ENCODE data around the gene FBXO31.
A peak's percentile ranks its signal among the peaks of the same experiment; 100 is the strongest.

- TF ChIP-seq, protein P1, sequence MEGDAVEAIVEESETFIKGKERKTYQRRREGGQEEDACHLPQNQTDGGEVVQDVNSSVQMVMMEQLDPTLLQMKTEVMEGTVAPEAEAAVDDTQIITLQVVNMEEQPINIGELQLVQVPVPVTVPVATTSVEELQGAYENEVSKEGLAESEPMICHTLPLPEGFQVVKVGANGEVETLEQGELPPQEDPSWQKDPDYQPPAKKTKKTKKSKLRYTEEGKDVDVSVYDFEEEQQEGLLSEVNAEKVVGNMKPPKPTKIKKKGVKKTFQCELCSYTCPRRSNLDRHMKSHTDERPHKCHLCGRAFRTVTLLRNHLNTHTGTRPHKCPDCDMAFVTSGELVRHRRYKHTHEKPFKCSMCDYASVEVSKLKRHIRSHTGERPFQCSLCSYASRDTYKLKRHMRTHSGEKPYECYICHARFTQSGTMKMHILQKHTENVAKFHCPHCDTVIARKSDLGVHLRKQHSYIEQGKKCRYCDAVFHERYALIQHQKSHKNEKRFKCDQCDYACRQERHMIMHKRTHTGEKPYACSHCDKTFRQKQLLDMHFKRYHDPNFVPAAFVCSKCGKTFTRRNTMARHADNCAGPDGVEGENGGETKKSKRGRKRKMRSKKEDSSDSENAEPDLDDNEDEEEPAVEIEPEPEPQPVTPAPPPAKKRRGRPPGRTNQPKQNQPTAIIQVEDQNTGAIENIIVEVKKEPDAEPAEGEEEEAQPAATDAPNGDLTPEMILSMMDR (IDR thresholded peaks at IDR 0.05; ENCODE audit: control extremely low read depth in 1 of 3, insufficient read depth in 1 of 3, low read depth in 1 of 3, low read length in 3 of 3): no peak
- TF ChIP-seq, protein P2, sequence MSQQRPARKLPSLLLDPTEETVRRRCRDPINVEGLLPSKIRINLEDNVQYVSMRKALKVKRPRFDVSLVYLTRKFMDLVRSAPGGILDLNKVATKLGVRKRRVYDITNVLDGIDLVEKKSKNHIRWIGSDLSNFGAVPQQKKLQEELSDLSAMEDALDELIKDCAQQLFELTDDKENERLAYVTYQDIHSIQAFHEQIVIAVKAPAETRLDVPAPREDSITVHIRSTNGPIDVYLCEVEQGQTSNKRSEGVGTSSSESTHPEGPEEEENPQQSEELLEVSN (IDR thresholded peaks at IDR 0.05): peak; percentile 44
- TF ChIP-seq KDM1A (IDR thresholded peaks at IDR 0.05; ENCODE audit: borderline replicate concordance, low read length): peak; percentile 98
- no peak for TF ChIP-seq EP300 (IDR thresholded peaks at IDR 0.05; ENCODE audit: borderline replicate concordance in 1 of 2, low read depth in 2 of 2, low read length in 2 of 2)
- TF ChIP-seq POLR2AphosphoS5 (IDR thresholded peaks at IDR 0.05; ENCODE audit: low read depth, low read length): peak; percentile 13
- no peak for TF ChIP-seq RFX5 (IDR thresholded peaks at IDR 0.05; ENCODE audit: borderline replicate concordance, low read depth, low read length)
- peak; percentile 66 to 81; a peak in 2 of 3 replicates for TF ChIP-seq POLR2A (IDR thresholded peaks at IDR 0.05; ENCODE audit: control extremely low read depth in 1 of 2, low read depth in 2 of 2, low read length in 2 of 2)
Measured at GRCh38 chr16:87384162-87384874, 742 bp upstream of the FBXO31 start.

All from H1 (cell line).